GM21423 (cell line): Measurements from ENCODE around the gene ZBTB39.

ENCODE experiments used
- ATAC-seq: cut with Tn5 transposase; IDR thresholded peaks from one replicate; pipeline ENCODE4 v1.9.1; 2021; ENCODE audit warnings: mild to moderate bottlenecking, moderate library complexity; ENCODE audit not compliant: unreplicated experiment

ZBTB39 gene

GRCh38 chr12:56951582-56952339, 54.6 kb downstream of the ZBTB39 start:
- ATAC-seq = no peak

- ATAC-seq = no peak
Observed at GRCh38 chr12:56948881-56949280, 57.5 kb downstream of the ZBTB39 start.
